ENCODE data around the gene LSS.
"Not testable (repeated sequence)": the region's sequence is repeated elsewhere in the genome, so short reads cannot be mapped to it uniquely, and the experiment has no call there.

The LSS gene

DNA sequence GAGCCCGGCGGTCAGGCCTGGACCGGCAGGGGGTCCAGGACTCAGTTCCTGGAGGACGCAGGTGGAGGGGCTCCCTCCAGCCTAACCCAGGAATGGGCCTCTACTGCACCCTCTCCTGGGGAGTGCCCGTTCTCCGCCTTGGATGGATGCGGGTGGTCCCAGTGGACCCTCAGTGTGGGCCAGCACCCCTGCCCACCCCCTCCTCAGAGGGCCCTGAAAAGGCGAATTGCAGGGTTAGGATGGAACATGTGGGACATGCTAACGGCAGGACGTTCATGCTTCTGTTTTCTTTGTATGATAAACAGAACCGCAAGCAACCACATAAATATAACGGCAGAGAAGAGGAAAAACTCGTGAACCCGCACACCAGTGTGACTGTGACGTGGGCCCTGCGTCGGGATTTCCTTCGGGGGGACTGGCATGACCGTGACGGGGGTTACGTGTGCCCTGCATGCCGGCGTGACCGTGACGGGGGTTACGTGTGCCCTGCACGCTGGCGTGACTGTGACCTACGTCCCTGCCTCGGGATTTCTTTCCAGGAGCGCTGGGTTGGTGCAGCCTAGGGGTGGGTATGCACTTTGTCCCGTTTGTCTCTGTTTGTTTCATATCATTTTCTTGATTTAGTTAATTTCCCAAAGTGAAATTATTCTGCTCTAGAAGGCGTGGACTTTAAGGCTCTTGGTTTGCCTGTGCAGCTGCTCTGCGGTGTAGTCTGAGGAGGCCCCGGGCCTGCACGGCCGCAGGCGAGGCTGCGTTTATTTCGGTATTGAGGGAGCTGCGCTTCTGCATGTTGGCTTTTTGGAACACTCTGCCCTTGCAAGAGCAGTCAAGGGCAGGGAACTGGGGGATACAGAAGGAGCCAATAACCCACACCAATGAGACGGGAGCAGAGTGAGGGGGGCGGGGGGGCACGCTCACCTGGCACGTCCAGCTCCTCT is 76.3 kb downstream of the LSS start:
- no peak for DNase-seq

DNA sequence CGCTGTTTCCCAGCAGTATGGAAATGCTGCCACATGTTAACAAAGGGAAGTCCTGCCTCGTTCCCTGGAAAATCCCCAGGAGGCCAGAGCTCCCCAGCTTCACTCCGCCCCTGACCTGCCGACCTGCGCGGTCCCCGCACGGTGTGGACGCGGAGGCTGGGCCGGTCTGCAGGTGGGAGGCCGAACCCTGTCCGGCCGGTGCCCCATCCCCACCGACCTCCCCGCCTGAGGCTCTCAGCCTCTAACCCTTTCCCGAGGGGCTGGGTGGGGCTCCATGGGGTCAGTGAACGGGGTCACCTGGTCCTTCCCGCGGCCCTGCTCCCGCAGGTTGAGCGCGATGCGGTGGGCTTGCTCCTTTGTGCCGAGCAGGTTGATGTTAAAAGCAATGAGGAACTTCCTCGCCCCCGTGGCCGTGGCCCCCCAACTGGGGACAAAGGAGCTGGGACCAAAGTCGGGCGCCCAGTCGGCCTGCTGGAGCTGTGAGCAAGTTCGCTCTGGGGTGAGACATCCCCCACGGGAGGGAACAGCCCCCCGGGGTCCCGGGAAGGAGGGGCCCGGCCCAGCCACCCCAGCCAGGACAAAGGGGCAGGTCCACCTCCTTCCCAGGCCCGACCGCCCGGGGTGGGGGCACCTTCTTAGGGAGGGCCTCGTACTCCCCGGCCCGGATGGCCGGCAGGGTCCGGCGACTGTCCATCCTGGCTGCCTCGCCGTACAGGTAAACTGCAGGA is 77.1 kb downstream of the LSS start:
- no peak for DNase-seq

DNA sequence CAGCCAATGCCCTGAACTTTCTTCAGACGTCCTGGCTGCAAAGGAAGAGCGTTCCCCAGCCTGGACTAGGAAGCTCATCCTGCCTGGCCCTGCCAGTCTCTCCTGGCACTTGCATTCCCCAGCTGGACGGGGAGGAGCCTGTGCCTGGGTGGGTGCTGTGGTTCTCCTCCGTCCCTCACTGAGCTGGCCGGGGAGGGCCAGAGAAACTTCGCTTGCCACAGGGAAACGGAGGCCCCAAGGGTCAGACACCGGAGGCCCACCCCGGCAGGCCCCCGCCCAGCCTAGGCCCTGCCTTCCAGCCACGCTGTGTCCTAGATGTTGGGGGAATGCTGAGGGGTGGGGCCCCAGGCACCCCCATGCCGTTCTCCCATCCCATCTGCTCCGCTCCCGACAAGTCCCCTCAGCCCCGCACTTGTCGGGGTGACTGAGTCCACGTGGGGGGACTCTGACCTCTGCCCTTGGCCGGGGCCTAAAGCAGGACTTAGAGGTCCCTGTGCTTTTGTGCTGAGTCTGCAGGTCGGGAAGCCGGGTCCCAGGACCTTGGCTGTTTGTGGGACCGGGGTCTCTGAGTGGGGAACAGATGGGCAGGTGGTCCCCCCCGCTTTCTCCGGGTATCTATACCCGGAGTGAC is 78.0 kb downstream of the LSS start:
- DNase-seq, result no peak

DNA sequence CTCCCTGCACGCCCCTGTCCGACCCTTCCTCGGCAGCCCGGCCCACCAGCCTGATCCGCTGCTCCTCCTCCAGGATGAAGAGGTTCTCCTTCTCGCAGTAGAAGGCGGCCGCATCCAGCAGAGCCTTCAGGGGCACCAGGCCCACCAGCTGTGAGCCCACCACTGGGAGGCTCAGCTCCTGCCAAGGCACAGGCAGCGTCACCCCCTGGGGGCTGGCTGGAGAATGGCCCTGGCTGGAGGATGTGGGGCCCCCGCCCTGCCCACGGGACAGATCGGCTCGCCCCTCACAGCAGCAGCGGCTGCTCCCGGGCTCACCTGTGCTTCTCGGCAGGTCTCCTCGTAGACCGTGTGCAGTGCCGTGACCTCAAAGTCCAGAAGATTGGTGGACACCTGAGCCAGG is 78.5 kb downstream of the LSS start:
- no peak for DNase-seq

DNA sequence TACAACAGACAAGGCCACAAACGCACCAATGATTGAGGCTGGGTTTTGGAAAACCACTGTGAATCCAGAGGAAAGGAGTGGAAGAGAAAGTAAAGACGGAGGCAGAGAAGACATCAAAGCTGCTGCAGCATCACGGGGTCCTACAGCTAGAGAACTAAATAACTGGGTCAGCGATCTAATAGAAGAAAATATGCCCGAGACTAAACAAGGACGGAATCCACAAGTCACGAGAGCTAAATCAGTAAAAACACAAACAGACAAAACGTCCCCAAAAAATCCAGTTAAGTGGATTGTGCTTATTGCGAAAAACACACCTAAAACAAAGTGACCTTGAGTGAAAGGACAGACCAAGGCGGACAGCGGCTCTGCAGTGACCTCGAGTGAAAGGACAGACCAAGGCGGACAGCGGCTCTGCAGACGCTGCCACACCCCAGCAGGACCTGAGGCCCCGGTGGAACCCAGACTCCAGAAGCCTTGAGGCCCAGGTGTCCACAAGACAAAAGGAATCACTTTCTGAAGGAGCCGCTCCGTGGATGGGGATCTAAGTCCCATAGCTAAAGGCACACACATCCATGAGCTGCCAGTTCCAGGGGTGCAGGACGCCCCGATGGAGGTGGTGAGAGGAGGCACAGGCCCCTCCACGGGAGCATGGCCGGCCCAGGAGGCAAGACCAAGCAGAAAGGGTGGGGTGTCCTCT is 79.2 kb downstream of the LSS start:
- no peak for DNase-seq

DNA sequence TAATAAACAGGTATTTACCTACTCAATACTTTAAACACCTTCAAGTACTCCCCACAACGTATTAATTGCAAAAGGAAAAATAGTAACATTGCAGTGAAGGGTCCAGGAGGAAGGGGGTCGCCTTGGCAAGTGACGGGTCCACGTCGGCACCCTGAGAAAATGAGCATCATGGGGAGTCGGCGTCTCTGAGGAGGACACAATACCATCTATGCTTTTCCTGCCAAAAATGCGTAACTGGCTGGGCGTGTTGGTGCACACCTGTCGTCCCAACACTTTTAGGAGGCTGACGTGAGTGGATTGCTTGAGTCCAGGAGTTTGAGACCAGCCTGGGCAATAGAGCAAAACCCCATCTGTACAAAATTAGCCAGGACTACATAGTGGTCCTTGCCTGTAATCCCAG is 80.5 kb downstream of the LSS start:
- no peak for DNase-seq

DNA sequence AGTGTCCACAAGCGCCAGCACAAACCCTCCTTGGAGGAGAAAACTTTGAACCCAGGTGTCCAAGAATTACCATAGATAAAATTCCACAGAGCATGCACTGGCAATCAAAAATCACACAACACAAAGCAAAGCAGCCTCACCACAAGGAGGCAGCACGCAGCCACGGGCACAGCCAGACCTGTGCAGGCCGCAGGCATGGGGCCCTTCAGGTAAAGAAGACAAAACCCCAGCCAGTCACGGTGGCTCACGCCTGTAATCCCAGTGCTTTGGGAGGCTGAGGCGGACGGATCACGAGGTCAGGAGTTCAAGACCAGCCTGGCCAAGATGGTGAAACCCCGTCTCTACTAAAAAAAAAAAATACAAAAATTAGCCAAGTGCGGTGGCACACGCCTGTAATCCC is 81.1 kb downstream of the LSS start:
- DNase-seq, result peak; percentile 58

DNA sequence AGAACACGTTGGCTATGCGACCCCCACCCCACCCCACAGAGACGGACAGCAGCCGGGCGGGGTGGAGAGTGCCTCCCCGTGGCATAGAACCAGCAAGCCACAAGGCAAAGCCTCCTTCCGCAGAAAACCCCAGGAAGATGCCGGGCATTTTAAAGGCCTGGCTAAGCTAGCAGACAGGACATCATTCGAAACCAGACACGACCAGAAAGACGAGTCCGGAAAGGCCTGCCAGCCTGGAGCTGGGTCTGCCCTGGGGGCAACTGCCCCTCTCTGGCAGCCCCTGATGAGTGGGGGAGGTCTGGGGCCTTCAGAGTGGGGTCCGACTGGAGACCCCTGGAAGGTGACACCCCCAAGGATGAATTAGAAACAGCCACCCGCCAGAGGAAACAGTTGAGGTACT is 81.7 kb downstream of the LSS start:
- no peak for DNase-seq

DNA sequence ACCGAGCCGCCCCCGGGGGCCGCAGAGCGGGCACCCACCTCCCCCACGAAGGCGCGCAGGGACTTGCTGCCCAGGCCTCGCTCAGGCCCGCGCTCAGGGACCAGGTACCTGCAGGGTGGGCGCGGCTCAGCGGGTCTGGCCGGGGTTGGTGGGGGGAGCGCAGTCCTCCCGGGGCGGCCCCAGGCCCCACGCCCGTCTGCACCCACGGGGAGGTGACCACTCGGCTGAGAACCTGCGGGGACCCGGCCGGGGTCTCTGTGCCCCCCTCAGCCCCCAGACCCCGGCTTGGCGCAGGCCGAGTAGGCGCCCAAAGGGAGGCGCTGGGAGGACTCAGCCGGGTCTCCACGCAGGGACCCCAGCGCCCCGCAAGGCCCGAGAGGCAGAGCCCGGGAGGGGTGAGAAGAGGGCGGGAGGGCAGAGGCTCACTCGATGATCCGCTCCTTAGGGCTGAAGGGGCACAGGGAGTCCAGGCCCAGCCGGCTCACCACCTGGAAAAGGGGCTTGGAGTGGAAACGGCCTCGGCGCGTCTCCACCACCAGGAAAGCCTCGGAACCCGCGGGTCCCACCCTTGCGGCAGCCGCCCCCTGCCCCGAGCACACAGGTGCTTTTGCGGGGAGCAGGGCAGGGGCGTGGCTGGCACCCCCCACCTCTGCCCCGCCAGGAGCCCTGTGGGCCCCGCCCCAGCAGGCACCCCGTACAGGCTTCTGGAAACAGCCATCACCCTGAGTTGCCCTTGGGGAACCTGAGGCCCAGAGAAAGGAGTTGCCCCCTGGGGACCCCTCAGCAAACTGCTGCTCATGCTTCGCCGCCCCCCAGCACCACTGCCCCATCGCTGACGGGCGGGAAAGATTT is 82.5 kb downstream of the LSS start:
- DNase-seq, result no peak

DNA sequence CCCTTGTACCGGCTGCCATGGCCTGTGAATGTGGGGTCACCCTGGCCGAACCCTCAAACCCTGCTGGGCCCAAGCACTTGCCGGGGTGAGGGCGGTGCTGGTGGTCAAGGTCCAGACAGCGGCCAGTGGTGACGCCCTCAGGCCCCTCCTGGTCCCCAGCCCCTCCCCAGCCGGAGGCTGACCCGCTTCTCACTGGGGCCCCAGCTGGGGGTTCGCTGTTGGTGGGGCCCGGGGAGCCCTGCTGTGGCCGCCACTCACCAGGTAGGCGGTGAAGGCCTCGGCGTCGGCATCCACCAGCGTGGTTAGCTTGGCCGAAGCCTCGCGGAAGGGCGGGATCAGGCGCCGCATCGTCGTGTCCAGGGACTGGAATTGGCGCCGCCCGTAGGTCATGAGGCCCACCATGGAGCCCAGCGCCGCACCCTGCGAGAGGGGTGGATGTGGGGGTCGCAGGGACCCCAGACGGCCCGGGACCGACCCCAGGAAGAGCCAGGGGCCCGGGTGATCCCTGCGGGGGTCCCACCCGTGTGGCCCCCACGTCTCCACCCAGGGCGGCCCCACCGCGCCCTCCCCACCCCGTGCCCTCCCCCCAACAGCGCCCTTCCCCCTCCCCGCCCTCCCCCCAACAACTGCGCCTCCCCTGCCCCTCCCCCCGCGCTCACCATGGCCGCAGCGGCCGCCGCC is 83.3 kb downstream of the LSS start:
- no peak for DNase-seq

DNA sequence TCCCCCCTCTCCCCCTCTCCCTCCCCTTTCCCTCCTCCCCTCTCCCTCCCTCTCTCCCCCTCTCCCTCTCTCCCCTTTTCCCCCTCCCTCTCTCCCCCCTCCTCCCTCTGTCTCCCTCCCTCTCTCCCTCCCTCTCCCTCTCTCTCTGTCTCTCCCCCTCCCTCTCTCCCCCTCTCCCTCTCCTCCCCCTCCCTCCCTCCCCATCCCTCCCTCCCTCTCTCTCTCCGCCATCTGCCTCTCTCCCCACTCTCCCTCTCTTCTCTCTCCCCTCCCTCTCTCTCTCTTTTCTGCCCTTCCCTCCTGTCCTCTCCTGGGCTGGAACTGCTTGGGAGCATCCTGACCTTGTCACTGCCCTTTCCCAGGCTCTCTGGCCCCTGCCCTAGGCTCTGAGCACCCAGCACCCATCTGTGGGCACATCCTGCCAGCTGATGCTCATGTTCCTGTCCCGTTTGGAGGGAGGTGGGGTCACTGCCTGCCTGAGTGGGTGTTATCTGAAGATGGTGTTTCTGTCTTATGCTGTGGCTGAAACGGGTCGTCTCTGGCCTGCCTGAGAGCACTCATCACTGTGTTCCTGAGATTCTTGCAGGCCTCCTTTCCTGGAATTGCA is 84.0 kb downstream of the LSS start:
- DNase-seq, result no peak

DNA sequence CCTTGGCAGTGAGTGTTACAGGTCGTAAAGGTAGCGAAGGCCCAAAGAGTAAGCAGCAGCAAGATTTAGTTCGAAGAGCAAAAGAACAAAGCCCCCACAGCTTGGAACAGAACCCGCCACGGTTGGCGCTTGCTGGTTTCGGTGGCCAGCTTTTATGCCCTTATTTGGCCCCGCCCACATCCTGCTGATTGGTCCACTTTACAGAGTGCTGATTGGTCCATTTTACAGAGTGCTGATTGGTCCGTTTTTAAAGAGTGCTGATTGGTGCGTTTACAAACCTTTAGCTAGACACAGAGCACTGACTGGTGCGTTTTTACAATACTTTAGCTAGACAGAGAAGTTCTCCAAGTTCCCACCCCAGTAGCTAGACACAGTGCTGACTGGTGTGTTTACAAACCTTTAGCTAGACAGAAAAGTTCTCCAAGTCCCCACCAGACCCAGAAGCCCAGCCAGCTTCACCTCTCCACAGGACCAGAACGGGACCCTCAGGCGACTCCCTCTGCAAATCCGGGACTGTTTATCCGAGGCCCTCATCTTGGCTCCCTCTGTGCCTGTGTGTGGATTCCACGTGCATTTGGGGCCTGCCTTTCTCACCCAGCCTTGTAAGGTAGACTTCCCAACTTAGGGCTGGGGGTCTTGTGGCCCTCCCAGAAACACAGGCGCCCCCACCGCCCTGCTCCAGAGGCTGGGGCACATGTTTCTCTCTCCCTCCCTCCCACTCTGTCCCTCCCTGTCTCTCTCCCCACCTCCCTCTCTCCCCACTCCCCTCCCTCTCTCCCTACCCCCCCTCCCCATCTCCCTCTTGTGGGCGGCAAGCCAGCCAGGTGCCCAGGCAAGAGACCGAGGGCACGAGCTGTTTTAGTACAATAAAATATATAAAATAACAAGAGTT is 85.7 kb downstream of the LSS start:
- DNase-seq, result no peak

DNA sequence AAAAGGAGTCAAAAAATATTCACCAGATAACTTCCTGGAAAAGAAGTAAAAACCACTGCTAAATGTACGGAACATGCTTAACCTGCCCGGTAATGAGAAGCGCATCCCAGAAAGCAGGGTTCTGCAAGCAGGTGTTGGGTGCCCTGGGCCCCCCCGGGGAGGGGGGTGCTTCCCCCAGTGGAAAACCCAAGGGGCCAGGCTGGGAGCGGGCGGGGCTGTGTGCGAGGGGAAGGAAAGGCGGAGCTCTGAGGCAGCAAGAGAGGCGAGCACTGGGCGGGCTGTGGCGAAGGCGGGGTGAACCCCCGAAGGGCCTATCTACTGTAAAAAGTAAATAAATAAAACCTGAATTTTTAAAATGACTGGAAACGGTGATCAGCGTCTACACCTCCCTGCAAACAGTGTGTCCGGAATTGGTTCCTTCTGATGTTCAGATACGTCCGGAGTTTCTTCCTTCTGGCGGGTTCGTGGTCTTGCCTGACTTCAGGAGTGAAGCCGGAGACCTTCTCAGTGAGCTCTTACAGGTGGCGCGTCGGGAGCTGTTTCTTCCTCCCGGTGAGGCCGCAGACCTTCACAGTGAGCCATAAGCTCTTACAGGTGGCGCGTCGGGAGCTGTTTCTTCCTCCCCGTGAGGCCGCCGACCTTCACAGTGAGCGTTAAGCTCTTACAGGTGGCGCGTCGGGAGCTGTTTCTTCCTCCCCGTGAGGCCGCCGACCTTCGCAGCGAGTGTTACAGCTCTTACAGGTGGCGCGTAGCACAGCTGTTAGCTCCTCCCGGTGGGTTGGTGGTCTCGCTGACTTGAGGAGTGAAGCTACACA is 86.6 kb downstream of the LSS start:
- no peak for DNase-seq

DNA sequence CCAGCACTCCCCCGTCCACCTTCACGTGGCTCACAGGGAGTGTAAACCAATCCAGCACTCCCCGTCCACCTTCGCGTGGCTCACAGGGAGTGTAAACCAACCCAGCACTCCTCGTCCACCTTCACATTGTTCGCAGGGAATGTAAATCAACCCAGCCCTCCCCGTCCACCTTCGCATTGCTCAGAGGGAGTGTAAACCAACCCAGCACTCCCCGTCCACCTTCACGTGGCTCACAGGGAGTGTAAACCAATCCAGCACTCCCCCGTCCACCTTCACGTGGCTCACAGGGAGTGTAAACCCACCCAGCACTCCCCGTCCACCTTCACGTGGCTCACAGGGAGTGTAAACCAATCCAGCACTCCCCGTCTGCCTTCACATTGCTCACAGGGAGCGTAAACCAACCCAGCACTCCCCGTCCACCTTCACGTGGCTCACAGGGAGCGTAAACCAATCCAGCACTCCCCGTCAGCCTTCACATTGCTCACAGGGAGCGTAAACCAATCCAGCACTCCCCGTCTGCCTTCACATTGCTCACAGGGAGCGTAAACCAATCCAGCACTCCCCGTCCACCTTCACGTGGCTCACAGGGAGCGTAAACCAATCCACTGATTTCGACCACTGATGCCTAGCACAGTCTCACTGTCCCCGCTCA is 88.1 kb downstream of the LSS start:
- DNase-seq, result not testable (repeated sequence)

DNA sequence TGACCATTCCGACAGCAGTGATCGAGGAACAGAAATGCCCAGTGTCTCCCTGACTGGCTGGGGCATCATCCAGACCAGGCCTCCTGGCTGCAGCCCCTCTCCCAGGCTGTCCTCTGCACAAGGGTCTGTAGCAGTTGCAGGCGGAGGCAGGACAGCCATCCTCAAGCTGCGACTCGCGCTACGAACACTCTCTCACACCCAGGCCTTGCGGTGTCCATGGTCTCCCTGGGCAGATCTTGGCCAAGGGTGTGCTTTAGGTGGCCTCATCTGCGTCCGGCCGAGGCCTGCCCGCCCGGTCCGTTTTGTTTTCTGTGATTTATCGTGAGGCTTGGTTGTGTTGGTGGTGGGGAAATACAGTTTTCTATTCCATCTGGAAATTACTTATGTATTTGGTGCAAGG is 88.9 kb downstream of the LSS start:
- DNase-seq, result no peak

DNA sequence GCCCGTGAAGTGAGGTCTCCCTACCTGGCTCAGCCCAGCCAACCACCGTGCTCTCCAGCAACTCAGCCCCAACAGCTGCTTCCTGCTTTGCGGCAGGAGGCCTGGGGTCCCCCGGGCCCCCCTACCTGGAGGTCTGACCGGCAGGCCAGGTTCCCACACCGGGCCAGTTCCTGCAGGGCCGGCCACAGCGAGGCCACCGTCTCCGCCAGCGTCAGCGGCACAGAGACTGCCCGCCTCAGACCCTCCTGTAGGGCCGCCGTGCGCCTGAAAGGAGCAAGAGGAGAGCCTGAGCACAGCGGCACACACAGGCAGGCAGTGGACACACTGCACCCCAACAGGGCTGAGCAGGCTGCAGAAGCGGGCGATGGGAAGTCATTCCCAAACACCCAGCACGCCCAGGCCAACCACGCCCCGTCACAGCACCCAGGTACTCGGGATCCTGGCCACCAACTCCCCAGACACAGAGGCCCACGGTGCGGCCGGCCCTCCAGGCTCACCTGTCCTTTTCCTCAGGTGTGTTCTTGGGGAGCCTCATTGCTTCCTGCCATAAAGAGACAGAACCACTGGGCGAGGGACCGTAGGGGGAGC is 90.1 kb downstream of the LSS start:
- DNase-seq, result no peak

All from CD4-positive, alpha-beta T cell treated with Interleukin-17A for 4 hours (primary cell).